T-cell (primary cell): ENCODE measurements around the gene TBC1D12. TPM values are rescaled to one million over a fixed set of nuclear protein-coding genes. Genes with fewer than 3 reads are reported as not detected.

Experiments used
- ATAC-seq, 4 experiments: fragments of 200-7000 bp in 3 of 4; fragments of 150-1000 bp in 1 of 4; cut with Tn5 transposase; replicated peaks in 1 of 4; 1 replicate in 3 of 4; 2 replicates in 1 of 4; pipeline ENCODE4 v1.10.0; 2021; ENCODE audit warnings: moderate library complexity in 3 of 4, mild to moderate bottlenecking in 2 of 4, moderate number of reproducible peaks in 1 of 4
- CTCF ChIA-PET, 2 donors: fragments of 300-600 bp; sonication (Branson Sonifier 250); formaldehyde crosslinking; loops; one replicate each; lab custom pipeline; 2022; ENCODE audit warnings: antibody characterized with exemption in 2 of 2; lab: Charles Lee
- POLR2A ChIA-PET, 2 donors: fragments of 300-600 bp; sonication (Branson Sonifier 250); formaldehyde crosslinking; loops; one replicate each; lab custom pipeline; 2022; ENCODE audit warnings: antibody characterized with exemption in 2 of 2; lab: Charles Lee
- DNase-seq, 35 experiments: peaks; one replicate each; pipeline versions ENCODE4 v3.0.0 to v3.0.0-alpha.2; 2013 to 2023
- H3K27ac ChIP-seq: one replicate; pipeline ENCODE4 v1.5.1; 2013; ENCODE audit warnings: low read length
- H3K27me3 ChIP-seq, 2 experiments: replicated peaks in 1 of 2; 1 replicate in 1 of 2; 2 replicates in 1 of 2; pipeline versions ENCODE4 v1.6.1 to v1.7.0; 2013; ENCODE audit warnings: low read length in 1 of 2, mixed read lengths in 1 of 2; ENCODE audit not compliant: control insufficient read depth in 2 of 2, insufficient read depth in 2 of 2; ENCODE audit errors: extremely low read depth in 1 of 2
- H3K36me3 ChIP-seq, 2 donors: 1 replicate in 1 of 2; 2 replicates in 1 of 2; pipeline versions ENCODE4 v1.6.1 to v1.7.0; 2013; ENCODE audit warnings: low read length in 1 of 2; ENCODE audit not compliant: control insufficient read depth in 2 of 2, insufficient read depth in 1 of 2; ENCODE audit errors: extremely low read depth in 1 of 2
- H3K4me1 ChIP-seq, 2 experiments: 1 replicate in 1 of 2; 2 replicates in 1 of 2; pipeline versions ENCODE4 v1.6.1 to v1.7.0; 2013; ENCODE audit warnings: low read length in 2 of 2, mixed read lengths in 1 of 2; ENCODE audit not compliant: insufficient read depth in 2 of 2, control insufficient read depth in 1 of 2; ENCODE audit errors: extremely low read depth in 1 of 2
- H3K4me3 ChIP-seq, 2 donors: 1 replicate in 1 of 2; 2 replicates in 1 of 2; pipeline versions ENCODE4 v1.5.1 to v1.7.0; 2013; ENCODE audit warnings: mild to moderate bottlenecking in 2 of 2, low read length in 1 of 2, moderate library complexity in 1 of 2; ENCODE audit not compliant: control insufficient read depth in 1 of 2; ENCODE audit errors: extremely low read depth in 1 of 2
- H3K9me3 ChIP-seq: 2 replicates; pipeline ENCODE4 v1.7.0; 2013
- H3K27ac Mint-ChIP-seq, 2 donors: one replicate each; pipeline ENCODE4 v1.8.0; 2020 to 2021; ENCODE audit warnings: mild to moderate bottlenecking in 2 of 2, mixed read lengths in 2 of 2
- H3K27me3 Mint-ChIP-seq, 2 donors: one replicate each; pipeline ENCODE4 v1.8.0; 2021 to 2022; ENCODE audit warnings: mixed read lengths in 2 of 2
- H3K36me3 Mint-ChIP-seq: one replicate; pipeline ENCODE4 v1.8.0; 2021; ENCODE audit warnings: mixed read lengths
- H3K4me1 Mint-ChIP-seq, 3 donors: one replicate each; pipeline ENCODE4 v1.8.0; 2020 to 2022; ENCODE audit warnings: mixed read lengths in 3 of 3, mild to moderate bottlenecking in 1 of 3
- H3K4me3 Mint-ChIP-seq, 3 donors: one replicate each; pipeline ENCODE4 v1.8.0; 2020 to 2022; ENCODE audit warnings: mild to moderate bottlenecking in 3 of 3, mixed read lengths in 3 of 3, moderate library complexity in 3 of 3
- H3K9me3 Mint-ChIP-seq, 3 donors: one replicate each; pipeline ENCODE4 v1.8.0; 2020 to 2022; ENCODE audit warnings: mixed read lengths in 3 of 3
- WGBS: methylation state at CpG from one replicate; pipeline ENCODE4 v1.1.5; 2013; ENCODE audit warnings: missing lambda C conversion rate; ENCODE audit not compliant: insufficient coverage; 5-methylcytosine and 5-hydroxymethylcytosine counted together
- total RNA-seq, 35 experiments: library from RNA in 6 of 35; stranded (reverse) in 6 of 35; fragments of 120-200 nt in 1 of 35; gene quantifications; one replicate each; pipeline versions ENCODE4 v1.2.1 to v1.2.4 and lab custom pipeline; 2013 to 2026

TBC1D12 gene
- total RNA-seq, 5 donors from 2014 or later (not counting 1 experiment from before 2014, with no cell fraction given): 0.16 to 0.53 (median 0.27) TPM; not detected in 1

DNA sequence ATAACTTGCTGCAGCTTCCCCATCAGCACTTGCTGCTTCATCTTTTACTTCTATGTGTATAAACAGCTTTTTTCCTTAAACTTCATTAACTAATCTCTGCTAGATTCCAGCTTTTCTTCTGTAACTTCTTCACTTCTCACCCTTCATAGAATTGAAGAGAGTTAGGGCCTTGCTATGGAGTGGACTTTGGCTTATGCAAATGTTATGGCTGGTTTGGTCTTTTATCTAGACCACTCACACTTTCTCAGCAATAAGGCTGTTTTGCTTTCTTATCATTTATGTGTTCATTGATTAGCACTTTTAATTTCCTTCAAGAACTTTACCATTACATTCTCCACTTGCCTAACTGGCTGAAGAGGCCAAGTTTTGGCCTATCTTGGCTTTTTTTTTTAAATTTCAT lies 79.1 kb downstream of the TBC1D12 start:
- ChIA-PET POLR2A (no interaction called here), CTCF (no interaction called here)
- H3K4me3 Mint-ChIP-seq: no peak overlapping the region
- no peak for DNase-seq
- no peaks in the 10 kb centered on the region for H3K4me1 Mint-ChIP-seq
- Histone ChIP-seq H3K9me3 (no peaks in the 10 kb centered on the region), H3K4me1 (no peaks in the 10 kb centered on the region), H3K27me3 (no peaks in the 10 kb centered on the region), H3K36me3 (no peaks in the 10 kb centered on the region), H3K27ac (no peak overlapping the region), H3K4me3 (no peak overlapping the region)
- no peaks in the 10 kb centered on the region for H3K36me3 Mint-ChIP-seq
- H3K27me3 Mint-ChIP-seq: peaks cover 3 to 8% of the 10 kb centered on the region in 2 donors
- peaks cover 5% of the 10 kb centered on the region in 3 donors for H3K9me3 Mint-ChIP-seq
- no peak for ATAC-seq
- no peak overlapping the region for H3K27ac Mint-ChIP-seq

- Mint-ChIP-seq H3K27me3 (peaks cover 3 to 4% of the 10 kb centered on the region in 2 donors), H3K27ac (no peak overlapping the region), H3K36me3 (no peaks in the 10 kb centered on the region), H3K9me3 (peaks cover 5 to 8% (median 5%) of the 10 kb centered on the region in 3 donors), H3K4me1 (no peaks in the 10 kb centered on the region), H3K4me3 (no peak overlapping the region)
- no peaks in the 10 kb centered on the region for H3K9me3 ChIP-seq
- no peak overlapping the region for H3K4me3 ChIP-seq
- ATAC-seq: no peak
- DNase-seq: no peak
- H3K36me3 ChIP-seq: no peaks in the 10 kb centered on the region
- peaks cover 0 to 11% of the 10 kb centered on the region in 2 experiments for H3K27me3 ChIP-seq
- H3K4me1 ChIP-seq: no peaks in the 10 kb centered on the region
- POLR2A ChIA-PET: no interaction called here
- no peak overlapping the region for H3K27ac ChIP-seq
- WGBS: no CpG with 5 or more reads among the region's 4 CpGs
- CTCF ChIA-PET: no interaction called here
Observed at GRCh38 chr10:94483970-94484369, 81.6 kb downstream of the TBC1D12 start.

DNA sequence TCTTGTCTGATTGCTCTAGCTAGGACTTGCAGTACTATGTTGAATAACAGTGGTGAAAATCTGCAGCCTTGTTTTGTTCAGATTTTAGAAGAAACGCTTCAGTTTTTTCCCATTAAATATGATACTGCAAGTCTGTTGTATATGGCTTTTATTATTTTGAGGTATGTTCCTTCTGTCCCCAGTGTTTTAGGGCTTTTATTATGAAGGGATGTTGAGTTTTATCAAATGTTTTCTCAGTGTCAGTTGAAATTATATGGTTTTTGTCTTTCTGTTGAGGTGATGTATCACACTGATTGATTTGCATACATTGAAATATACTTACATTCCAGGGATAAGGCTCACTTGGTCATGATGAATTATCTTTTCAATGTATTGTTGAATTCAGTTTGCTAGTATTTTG lies 82.8 kb downstream of the TBC1D12 start:
- Mint-ChIP-seq H3K27ac (no peak overlapping the region), H3K27me3 (peaks cover 3 to 10% of the 10 kb centered on the region in 2 donors), H3K4me1 (no peaks in the 10 kb centered on the region), H3K36me3 (no peaks in the 10 kb centered on the region), H3K9me3 (peaks cover 5 to 8% (median 5%) of the 10 kb centered on the region in 3 donors), H3K4me3 (no peak overlapping the region)
- H3K27me3 ChIP-seq: peaks cover 0 to 13% of the 10 kb centered on the region in 2 experiments
- no peak for DNase-seq
- POLR2A ChIA-PET: no interaction called here
- H3K4me3 ChIP-seq: no peak overlapping the region
- no peaks in the 10 kb centered on the region for H3K4me1 ChIP-seq
- no CpG with 5 or more reads among the region's 1 CpG for WGBS
- no peaks in the 10 kb centered on the region for H3K36me3 ChIP-seq
- H3K9me3 ChIP-seq: no peaks in the 10 kb centered on the region
- CTCF ChIA-PET: no interaction called here
- no peak overlapping the region for H3K27ac ChIP-seq
- ATAC-seq: no peak

DNA sequence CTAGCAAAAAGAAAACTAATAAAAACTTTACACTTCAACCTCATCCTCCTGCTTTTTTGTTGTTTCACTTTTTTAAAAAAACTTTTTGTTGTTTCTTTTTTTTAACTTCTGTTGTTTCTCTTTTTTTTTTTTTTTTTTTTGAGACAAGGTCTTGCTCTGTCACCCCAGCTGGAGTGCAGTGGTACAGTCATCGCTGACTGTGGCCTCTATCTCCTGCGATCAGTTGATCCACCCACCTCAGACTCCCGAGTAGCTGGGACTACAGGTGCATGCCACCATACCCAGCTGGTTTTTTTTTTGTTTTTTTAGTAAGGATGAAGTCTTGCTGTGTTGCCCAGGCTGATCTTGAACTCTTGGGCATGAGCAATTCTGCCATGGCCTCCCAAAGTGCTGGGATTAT lies 85.2 kb downstream of the TBC1D12 start:
- peaks cover 0 to 13% of the 10 kb centered on the region in 2 experiments for H3K27me3 ChIP-seq
- Mint-ChIP-seq H3K4me1 (no peaks in the 10 kb centered on the region), H3K4me3 (no peak overlapping the region), H3K9me3 (peaks cover 5 to 8% (median 5%) of the 10 kb centered on the region in 3 donors), H3K36me3 (no peaks in the 10 kb centered on the region), H3K27me3 (peaks cover 3 to 9% of the 10 kb centered on the region in 2 donors), H3K27ac (no peak overlapping the region)
- H3K9me3 ChIP-seq: no peaks in the 10 kb centered on the region
- 33% methylated on average over 1 of the region's 3 CpGs for WGBS
- no peak overlapping the region for H3K4me3 ChIP-seq
- H3K27ac ChIP-seq: no peak overlapping the region
- ChIA-PET POLR2A (no interaction called here), CTCF (no interaction called here)
- H3K36me3 ChIP-seq: no peaks in the 10 kb centered on the region
- no peaks in the 10 kb centered on the region for H3K4me1 ChIP-seq
- DNase-seq: no peak
- ATAC-seq: no peak

DNA sequence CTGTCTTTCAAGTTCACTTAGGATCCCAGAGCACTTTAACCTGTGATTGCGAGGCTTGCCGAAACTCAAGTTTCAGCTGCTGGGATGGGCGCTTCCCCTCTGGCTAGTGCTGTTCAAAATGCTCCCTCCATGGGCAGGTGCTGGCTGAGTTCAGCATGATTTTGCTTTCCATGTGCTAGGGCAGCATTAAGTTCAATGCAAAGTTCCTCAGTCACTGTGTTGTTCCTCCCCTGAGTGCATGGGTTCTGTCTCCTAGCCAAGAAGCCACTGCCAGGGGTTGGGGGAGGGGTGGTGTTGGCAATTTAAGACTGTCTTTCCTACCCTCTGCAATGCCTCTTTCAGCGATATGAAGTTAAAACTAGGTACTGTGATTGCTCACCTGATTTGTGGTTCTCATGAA lies 86.8 kb downstream of the TBC1D12 start:
- ChIA-PET POLR2A (no interaction called here), CTCF (no interaction called here)
- Histone ChIP-seq H3K4me1 (no peaks in the 10 kb centered on the region), H3K27me3 (peaks cover 0 to 13% of the 10 kb centered on the region in 2 experiments), H3K4me3 (no peak overlapping the region), H3K9me3 (no peaks in the 10 kb centered on the region), H3K36me3 (no peaks in the 10 kb centered on the region), H3K27ac (no peak overlapping the region)
- Mint-ChIP-seq H3K27ac (no peak overlapping the region), H3K4me3 (no peak overlapping the region), H3K27me3 (peaks cover 0 to 7% of the 10 kb centered on the region in 2 donors), H3K36me3 (no peaks in the 10 kb centered on the region), H3K4me1 (no peaks in the 10 kb centered on the region), H3K9me3 (peaks cover 0 to 3% (median 0%) of the 10 kb centered on the region in 3 donors)
- 88% methylated on average over 3 of the region's 4 CpGs for WGBS
- DNase-seq (no peak), ATAC-seq (no peak)

GRCh38 chr10:94489976-94490788 lies 87.8 kb downstream of the TBC1D12 start:
- POLR2A ChIA-PET: no interaction called here
- ATAC-seq (no peak), DNase-seq (no peak)
- Mint-ChIP-seq H3K36me3 (no peaks in the 10 kb centered on the region), H3K27me3 (peaks cover 0 to 7% of the 10 kb centered on the region in 2 donors), H3K27ac (no peak overlapping the region), H3K9me3 (peaks cover 0 to 3% (median 0%) of the 10 kb centered on the region in 3 donors), H3K4me3 (no peak overlapping the region), H3K4me1 (no peaks in the 10 kb centered on the region)
- Histone ChIP-seq H3K4me1 (no peaks in the 10 kb centered on the region), H3K36me3 (no peaks in the 10 kb centered on the region), H3K9me3 (no peaks in the 10 kb centered on the region), H3K27ac (no peak overlapping the region), H3K27me3 (peaks cover 0 to 13% of the 10 kb centered on the region in 2 experiments), H3K4me3 (no peak overlapping the region)
- WGBS: 90% methylated on average over 2 of the region's 3 CpGs
- CTCF ChIA-PET: interaction anchor here in 1 of 2 donors (0.6 kb wide), 1 partner anchor 1148 kb away, joined by 3 read pairs; no protein-coding TSS in a partner anchor
